Inflammatory macrophage treated with lipopolysaccharide for 4 hours (primary cell): ENCODE measurements around the gene MCOLN2.

Experiments
- DNase-seq: peaks from one replicate; pipeline ENCODE4 v3.0.0-alpha.2; 2020

The MCOLN2 gene

GRCh38 chr1:84890566-84890965 lies 106.3 kb downstream of the MCOLN2 start:
- no peak for DNase-seq

DNA sequence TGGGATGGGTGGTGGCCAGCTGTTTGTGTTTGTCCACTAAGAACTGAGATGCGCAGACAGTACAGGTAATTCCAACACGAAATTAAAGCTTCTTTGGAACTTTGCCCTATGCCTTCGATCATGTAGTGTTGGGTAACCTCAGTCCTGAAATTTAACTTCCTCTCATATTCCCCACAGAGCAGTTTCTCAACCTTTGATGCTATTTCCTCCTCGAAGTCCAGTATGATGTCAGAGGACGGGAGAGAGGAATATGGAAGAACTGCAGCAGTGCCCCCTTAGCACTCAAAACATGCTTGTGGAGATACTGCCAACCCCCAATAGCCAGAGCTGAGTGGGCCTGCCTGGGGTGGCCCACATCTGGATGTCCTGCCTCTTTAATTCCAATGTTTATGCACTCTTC lies 107.5 kb downstream of the MCOLN2 start:
- peak; percentile 86 for DNase-seq

- no peak for DNase-seq
Measured at GRCh38 chr1:84888753-84889152, 108.2 kb downstream of the MCOLN2 start.

GRCh38 chr1:84887261-84887934 lies 109.5 kb downstream of the MCOLN2 start:
- DNase-seq, result peak; percentile 70

GRCh38 chr1:84885469-84885868 lies 111.4 kb downstream of the MCOLN2 start:
- no peak for DNase-seq

GRCh38 chr1:84884671-84885389 lies 112.1 kb downstream of the MCOLN2 start:
- no peak for DNase-seq

GRCh38 chr1:84883286-84883685 lies 113.6 kb downstream of the MCOLN2 start:
- no peak for DNase-seq

DNA sequence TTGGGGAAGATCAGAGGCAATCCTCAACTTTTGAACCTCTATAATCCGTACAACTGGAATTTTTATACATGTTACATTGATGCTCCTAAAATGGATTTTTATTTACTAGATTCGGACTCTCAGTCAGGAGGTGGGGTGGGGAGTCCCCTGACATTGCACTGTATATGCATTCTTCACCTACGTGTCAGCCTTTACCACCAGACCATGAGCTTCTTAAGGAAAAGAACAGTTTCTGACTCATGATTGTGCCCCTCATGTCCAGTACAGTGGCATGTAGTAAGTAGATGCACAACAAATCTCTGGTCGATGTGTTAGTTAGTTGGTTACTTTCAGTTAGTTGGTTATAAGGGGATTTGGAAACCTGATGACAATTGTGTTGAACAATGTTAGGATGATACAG lies 119.3 kb downstream of the MCOLN2 start:
- DNase-seq, result no peak

GRCh38 chr1:84876353-84876752 lies 120.6 kb downstream of the MCOLN2 start:
- no peak for DNase-seq
